GM18870 (cell line): ENCODE measurements around the gene AKAP8L.
A peak's percentile ranks its signal among the peaks of the same experiment; 100 is the strongest.
"Not testable (repeated sequence)": the region's sequence is repeated elsewhere in the genome, so short reads cannot be mapped to it uniquely, and the experiment has no call there.

Experiments
- ATAC-seq: cut with Tn5 transposase; IDR thresholded peaks from one replicate; pipeline ENCODE4 v1.9.1; 2021; ENCODE audit warnings: moderate library complexity; ENCODE audit not compliant: unreplicated experiment

The AKAP8L gene

DNA sequence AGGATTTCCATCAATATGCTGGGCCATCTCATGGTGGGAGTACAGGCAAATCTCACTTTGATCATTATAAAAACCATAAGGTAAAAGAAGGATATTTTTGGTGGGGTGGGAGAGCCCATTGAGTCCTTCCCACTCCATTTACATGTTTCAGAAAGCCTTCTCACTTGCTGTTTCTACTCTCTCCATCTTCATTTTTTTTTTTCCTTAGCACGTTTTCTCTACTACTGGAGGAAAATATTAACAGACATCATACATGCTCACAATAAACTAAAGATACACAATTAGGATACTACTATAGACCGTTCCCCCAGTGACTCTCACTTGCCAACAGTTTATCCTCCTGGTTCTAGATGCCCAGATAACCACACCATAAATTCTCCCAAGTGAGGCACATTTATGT is 37.4 kb downstream of the AKAP8L start:
- ATAC-seq = no peak

DNA sequence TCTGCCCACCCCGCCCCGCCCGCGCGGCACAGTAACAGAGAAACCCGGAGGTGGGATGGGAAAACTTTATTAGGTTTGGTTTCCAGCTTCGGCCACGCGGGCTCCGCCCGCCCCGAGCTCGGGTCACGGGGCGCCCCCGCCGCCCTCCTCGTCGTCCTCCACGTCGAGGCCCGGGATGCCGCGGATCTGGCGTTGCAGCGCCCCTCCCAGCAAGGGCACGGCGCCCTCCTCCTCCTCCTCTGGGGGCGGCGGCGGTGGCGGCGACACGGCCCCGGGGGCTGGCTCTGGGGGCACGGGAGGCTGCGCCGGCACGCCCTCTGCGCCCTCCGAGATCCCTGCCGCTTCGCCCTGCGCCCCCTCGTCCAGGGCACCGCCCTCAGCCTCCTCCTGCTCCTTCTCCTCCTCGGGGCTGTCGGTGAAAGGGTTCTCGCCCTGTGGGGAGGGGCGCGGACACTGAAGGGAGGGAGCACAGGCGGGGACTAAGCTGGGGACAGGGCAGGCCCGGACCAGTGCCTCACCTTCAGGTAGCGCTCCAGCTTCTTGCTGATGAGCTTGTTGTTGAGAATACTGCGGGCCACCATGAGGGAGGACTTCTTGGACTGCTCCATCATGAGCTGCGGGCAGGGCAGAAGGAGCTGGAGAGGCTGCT is 38.7 kb downstream of the AKAP8L start:
- ATAC-seq = peak; percentile 17

DNA sequence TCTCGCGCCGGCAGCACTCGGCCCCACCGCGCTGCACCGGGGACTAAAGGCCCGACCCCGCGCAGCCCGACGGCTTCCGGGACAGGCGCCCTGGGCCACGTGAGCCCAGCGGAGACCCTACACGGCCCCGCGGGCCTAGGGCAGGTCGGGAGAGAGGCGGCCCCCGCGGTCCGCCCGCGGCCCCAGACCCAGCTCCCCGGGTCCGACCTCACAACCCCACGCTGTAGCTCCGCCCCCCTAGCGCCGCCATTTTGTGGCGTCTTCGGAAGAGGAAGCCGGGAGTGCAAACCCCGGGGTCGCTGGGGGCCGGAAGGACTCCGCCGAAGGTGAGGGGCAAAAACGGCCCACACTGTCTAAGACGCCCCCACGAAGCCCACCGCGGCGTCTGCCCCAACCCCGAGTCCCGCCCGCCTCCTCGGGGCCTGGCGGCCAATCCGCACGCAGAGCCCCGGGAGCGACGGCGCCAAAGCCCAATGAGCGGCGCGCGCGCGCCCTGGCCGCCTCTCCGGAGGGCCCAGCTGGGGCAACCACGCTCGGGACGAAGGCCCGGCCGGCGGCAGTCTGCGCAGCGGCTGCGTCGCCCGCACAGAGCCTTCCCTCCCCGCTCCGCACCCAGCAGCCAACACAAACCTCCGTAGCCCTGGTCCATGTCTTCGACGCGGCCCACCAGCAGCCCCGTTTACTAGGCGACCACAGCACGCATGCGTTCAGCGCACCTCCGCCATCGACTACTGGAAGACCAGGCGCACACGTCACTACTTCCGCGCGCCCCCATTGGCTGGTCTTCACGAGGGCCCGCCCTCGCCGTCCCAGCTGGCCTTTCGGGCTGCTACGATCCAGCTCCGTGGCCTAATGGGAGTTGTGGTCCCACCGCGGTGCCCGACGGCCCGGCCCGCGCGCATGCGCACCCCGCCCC is 39.4 kb downstream of the AKAP8L start, which contains the start of gene AKAP8:
AKAP8 (minus strand) TSS at position 705 of the 916 bp plus-strand sequence; CDS start at position 649, 56 bp downstream.
- peak; percentile 72 for ATAC-seq

DNA sequence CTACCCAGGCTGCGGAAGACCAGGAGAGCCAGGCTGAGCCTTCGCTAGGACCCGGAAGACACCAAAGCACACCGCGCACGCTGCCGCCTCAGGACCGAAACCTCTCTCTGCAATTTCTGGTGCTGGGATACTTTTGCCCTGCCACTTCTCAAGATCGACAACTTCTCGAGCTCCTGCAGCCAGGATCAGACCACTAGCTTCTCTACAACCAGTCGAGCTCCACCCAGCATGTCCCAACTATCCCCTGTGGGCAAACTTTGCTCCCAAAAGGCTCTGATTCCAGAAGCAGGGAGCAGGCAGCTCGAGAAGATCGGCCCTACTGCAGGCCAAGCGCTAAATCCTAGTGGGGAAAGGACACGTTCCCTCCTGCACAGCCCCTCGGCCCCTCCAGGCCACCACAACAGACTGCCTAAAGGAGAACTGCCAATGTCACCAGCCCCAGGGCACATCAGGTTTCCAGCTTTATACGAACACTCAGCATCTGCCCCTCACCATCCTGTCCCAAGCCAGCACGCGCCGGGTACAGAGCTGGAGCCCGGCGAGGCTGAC is 40.2 kb downstream of the AKAP8L start:
- ATAC-seq = no peak

DNA sequence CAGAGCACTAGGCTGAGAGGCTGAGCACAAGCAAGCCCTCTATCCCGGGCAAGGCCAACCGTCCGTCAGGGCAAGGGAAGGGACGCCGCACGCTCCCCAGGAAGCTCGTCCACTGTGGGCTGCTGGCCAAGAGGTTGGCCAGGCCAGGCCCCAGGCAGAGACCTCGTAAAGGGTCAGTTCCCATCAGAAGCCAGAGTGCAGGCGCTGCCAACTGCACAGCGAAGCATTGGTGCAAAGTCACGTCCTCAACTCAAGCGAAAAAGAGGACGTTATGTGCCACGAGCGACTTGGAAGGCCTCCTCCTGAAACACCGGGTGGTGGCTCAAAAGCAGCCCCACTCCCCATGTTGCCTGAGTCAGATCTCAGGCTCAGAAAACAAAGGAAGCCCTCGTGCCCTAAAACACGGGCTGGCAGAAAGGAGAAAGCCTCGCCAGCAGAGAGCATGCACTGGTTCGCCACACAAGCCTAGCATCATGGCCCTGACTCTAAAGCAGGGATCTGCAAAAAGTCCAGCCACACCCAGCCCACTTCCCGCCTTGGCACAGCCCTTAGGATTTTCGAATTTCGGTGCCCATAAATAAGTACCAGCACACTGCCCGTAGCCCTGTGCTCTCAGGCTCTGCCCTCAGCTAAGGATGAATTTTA is 43.9 kb downstream of the AKAP8L start:
- ATAC-seq = no peak

DNA sequence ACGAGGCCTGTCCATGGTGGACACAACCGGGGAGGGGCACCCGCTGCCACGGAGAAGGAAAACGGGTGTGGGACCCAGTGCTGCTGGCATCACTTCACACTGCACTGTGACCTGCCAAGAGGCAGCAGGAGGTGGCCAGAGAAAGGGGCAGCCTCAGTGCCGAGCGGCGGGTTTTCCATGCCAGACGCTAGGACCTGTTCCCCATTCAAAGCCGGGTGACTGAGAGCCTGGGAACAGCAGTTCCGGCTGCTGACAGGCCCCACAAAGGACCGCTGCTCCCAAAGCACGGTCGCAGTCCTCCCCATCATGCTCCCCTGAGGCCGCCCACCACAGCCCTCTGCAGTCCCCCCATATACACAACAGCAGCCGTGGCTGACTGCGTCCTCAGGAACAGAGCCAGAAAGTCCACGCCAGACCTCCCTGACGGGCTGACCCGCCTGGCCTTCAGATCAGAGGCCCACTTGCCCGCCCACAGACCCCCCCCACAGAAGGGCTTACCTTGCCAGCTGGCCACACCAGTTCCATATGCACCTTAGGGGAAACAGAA is 44.6 kb downstream of the AKAP8L start:
- ATAC-seq = no peak

DNA sequence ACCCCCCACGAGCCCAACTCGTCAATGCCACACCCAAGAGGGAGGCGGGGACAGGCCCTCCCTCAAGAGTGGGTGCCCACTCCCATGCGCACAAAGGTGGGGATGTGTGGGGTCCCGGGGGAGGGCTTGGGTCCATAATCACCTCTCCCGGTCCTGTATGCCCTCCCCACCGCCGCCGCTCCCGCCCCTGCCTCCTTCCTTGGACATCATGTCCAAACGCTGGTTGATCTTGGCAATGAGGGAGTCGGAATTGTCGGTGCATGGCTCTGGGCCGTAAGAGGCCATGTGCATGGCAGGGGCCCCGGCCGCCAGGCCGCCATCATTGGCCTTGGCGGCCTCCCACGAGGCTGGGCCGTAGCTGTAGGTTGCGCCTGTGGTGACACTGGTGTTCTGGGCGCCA is 45.1 kb downstream of the AKAP8L start:
- ATAC-seq = no peak

DNA sequence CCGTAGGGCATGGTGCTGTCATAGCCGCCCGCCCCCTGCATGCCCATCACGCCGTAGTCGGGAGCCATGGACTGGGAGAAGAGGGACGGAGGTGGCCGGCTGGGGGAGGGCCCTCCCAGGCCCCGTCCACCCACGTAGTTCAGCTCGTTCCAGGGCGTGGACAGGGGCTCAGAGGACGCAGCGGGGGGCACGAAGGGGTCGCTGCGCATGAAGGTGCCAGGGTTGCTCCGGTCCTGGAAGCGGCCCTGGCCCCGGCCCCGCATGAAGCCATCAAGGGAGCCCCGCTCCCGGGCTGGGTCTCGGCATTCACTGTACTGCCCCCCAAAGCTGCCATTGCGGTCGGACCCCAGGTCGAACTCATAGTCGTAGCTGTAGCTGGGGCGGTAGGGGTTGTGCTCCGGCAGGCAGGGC is 45.9 kb downstream of the AKAP8L start:
- ATAC-seq = no peak

DNA sequence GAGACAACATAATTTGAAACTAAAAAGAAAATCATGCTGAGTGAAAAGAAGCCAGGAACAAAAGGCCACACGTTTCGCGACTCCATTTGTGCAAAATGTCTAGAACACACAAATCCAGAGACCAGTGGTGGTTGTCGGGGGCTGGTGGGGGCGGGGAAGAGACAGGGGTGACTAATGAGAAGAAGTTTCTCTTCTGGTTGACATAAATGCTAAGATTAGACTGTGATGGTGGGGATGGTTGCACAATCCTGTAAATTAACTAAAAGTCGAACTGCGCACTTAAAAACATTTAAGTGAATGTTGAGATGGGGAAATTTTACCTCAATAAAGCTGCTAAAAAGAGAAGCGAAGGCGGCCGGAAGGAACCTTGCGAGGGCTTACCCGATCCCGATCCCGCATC is 46.3 kb downstream of the AKAP8L start:
- no peak for ATAC-seq

DNA sequence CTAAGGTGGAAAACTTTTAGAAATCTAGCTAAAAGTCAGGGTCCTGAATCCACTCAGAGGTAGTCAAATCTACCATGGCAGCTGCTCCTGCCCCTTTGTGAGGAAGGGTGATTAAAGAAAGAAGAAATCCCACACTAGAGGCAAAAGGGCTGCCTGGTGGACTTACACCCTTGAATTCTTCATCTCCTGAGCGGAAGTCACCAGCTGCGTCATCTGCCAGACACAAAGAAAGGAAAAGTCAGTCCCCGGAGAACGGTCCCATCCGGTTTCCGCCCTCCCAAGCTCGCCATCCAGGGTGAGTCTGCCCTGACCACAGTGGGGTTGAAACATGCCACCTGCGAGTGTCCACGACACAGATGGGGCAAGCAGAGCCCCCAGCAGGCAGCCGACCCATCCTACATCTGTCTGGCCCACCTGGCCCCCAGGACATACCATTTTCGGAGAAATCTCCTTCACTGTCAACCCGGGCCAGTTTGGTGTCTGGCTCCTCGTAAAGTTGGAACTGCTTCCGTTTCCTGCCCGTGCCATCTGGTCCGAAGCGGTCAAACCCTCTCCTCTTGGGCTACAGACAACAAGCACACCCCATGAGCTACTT is 46.9 kb downstream of the AKAP8L start:
- no peak for ATAC-seq

DNA sequence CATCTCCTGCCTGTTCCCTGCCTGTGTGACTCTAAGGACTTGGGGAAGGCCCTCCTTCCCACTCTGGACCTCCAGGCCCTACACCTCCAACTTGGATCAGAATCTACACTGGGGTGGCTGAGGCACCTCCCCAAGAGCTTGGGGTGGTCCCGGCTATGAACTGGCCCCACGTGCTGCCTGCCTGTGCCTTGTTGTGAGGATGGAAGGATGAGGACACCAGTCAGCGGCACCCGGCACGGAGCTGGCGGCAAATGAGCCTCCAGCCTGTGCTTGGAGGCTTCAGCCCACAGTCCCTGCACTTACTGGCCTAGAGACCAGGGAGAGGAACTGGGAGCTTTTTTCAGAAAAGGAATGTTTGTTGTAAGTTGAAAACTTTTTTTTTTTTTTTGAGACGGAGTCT is 47.7 kb downstream of the AKAP8L start:
- ATAC-seq = no peak

DNA sequence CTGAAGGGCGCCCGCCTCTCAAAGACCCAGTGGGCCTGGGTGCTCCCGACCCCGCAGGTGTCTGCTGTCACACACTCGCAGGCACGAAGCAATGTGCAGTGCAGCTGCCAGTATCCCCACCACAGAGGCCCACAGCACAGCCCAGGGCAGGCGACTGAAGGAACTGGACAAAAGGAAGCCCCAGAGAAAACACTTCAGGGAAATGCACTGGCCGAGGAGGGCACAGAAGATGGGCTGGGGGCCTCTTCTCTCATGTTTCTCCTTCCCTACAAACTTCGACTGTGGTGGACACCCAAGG is 49.2 kb downstream of the AKAP8L start:
- ATAC-seq = no peak

DNA sequence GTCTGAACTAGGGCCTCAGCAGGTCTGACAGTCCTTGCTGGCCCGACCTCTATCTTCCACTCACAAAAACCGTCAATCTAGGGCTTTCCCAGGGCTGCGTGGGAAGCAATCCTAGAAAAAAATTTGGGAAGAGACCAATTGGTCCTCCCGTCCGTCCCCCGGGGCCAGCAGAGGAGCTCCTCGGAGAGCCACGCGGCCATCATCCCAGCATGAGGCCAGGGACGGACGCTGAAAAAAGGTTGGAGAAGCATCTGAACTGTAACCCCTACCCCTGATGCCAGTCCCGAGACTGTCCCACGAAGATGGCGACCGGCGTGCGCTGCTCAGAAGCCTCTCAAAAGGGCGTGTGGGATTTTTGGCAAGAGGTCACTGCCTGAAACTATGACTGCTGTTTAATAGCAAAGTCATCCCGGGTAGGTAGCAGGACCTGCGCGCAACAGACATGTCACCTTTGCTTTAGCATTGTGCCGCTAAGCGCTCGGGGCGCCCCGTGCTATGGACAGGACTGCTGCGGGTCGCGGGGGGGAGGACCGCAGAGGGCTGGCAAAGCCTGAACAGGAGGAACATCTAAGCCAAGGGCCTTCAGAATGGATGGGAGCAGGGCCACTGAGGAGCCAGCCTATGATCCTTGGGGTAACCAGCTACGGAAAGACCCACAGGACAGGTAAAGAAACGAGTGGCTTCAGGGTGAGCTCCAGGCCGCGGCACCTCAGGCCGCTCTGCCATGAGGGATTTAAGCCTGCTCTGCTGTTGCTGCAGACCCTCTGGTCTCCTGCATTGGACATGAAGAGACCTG is 49.8 kb downstream of the AKAP8L start:
- no peak for ATAC-seq

DNA sequence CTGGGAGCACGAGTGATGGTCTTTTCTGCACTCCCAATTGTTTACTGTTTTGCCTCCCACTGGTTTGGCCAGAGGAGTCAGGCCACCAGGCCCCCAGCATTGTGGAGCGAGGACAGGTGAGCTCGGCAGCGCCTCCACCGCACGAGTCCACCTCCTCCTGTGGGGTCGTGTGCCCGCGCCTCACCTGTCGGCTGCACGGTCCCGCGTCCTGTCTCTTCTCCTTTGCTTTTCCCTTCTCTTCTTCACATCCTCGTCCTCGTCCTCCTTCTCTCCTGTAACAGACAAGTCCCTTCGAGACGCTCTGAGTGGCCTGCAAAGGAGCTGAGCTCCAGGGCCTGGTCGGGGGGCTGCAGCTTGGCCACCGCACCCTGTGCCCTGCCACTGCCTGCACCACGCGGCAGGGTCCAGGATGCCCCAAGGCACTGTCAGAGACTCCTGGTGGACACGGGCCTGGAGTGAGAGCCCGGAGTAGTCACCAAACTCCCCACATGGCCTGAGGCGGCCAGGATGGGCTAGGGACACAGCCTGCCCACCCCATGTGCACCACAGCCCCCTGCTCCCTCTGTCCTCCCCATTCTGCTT is 50.6 kb downstream of the AKAP8L start:
- ATAC-seq = no peak

DNA sequence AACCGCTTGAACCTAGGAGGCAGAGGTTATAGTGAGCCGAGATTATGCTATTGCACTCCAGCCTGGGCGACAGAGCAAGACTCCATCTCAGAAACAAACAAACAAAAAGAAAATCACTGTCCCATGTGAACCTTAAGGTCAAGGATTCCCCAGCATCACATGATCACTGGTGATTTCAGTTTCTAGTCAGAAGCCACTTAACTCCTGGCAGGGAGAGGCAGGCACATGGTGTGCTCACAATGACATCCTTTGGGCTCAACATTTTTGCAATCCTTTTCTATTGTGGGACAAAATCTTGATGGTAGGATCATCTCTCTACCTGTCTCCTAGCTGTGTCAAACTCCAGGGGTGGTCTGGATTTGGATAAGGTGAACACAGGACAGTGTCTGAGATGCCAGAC is 51.3 kb downstream of the AKAP8L start:
- ATAC-seq = no peak

DNA sequence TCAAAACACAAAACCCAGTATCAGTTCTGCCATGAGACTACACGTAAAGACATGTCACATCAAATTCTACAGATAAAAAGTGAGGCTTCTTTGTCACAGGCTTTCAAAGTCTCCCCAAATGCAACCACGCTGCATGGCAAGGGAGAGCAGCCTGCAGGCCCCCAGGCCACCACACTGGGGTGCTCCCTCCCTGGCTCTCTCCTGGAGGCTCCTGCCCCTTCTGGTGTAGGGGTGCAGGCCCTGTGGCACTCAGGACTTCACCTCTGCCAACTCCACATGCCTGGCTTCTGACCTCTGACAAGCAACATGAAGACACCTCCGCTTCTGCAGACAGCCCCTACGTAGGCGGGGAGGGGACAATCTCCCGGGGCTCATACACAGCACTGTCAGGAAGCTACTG is 53.5 kb downstream of the AKAP8L start:
- ATAC-seq = no peak

DNA sequence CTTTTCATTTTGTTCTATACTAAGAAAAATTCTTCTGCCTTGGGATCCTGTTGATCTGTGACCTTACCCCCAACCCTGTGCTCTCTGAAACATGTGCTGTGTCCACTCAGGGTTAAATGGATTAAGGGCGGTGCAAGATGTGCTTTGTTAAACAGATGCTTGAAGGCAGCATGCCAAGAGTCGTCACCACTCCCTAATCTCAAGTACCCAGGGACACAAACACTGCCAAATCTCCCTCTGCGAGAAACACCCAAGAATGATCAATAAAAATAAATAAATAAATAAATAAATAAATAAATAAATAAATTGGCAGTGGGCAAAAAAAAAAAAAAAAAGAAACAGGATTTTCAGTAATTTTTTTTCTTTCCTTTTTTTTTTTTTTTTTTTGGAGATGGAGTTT is 55.0 kb downstream of the AKAP8L start:
- not testable (repeated sequence) for ATAC-seq

DNA sequence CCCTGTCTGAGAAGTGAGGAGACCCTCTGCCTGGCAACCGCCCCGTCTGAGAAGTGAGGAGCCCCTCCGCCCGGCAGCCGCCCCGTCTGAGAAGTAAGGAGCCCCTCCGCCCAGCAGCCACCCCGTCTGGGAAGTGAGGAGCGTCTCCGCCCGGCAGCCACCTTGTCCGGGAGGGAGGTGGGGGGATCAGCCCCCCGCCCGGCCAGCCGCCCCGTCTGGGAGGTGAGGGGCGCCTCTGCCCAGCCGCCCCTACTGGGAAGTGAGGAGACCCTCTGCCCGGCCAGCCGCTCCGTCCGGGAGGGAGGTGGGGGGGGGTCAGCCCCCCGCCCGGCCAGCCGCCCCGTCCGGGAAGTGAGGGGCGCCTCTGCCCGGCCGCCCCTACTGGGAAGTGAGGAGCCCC is 55.7 kb downstream of the AKAP8L start:
- ATAC-seq = not testable (repeated sequence)

DNA sequence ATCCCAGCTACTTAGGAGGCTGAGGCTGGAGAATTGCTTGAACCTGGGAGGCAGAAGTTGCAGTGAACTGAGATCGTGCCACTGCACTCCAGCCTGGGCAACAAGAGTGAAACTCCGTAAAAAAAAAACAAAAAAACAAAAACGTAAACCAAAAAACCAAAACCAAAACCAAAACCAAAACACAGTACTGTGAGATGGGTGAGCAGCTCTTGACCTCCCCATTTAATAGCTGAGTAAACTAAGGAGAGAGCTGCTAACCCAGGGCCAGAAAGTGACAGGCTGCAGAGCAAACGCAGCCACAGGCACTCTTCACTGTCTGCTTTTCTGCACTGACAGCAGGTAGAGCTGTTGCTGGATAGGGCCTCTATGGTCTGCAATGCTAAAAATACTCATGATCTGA is 58.8 kb downstream of the AKAP8L start:
- not testable (repeated sequence) for ATAC-seq

DNA sequence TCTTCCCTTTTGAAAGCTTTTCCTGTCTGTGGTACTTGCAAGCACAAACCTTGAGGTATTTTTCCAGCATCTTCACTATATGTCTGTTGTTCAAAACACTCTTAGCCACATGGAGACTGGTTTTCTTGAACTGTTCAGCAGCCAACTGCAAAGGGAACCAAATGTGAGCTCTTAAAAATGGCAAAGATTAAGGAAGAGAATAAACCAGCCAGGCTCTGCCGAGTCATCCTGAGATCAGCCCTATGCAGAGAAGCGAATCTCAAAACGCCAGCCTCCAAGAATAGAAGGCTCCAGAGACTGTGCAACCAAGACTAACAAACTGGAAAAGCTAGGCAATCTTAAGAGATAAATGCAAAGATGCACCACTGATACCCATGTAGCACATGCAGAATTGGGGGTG is 59.9 kb downstream of the AKAP8L start:
- ATAC-seq = no peak
